Kidney (tissue), 14 donors: ENCODE measurements around the gene TLCD3A. TPM values are rescaled to one million over a fixed set of nuclear protein-coding genes. Genes with fewer than 3 reads are reported as not detected.

Source experiments
- DNase-seq, 5 donors: peaks; one replicate each; pipeline ENCODE4 v3.0.0-alpha.2; 2013 to 2020
- FAIRE-seq: peaks from 2 replicates; lab custom pipeline; 2012; peaks lifted over from hg19 to GRCh38; lab: Jason Lieb, UNC
- H3K27ac ChIP-seq, 2 donors: one replicate each; pipeline ENCODE4 v1.7.0; 2013; ENCODE audit warnings: low read depth in 2 of 2, low read length in 2 of 2, inconsistent platforms in 1 of 2
- H3K27me3 ChIP-seq: one replicate; pipeline ENCODE4 v1.7.1; 2013; ENCODE audit warnings: low read length, inconsistent platforms; ENCODE audit not compliant: control insufficient read depth, insufficient read depth
- H3K36me3 ChIP-seq, 3 donors: one replicate each; pipeline versions ENCODE4 v1.7.0 to v1.7.1; 2013; ENCODE audit warnings: low read length in 3 of 3, control low read depth in 1 of 3, inconsistent platforms in 1 of 3; ENCODE audit not compliant: insufficient read depth in 3 of 3, control insufficient read depth in 2 of 3
- H3K4me1 ChIP-seq, 3 donors: one replicate each; pipeline versions ENCODE4 v1.7.0 to v1.7.1; 2013; ENCODE audit warnings: low read length in 3 of 3, inconsistent platforms in 1 of 3, low read depth in 1 of 3; ENCODE audit not compliant: control insufficient read depth in 2 of 3, insufficient read depth in 2 of 3
- H3K4me3 ChIP-seq, 3 donors: one replicate each; pipeline versions ENCODE4 v1.7.0 to v1.8.1; 2013; ENCODE audit warnings: low read length in 3 of 3, control low read depth in 1 of 3, inconsistent platforms in 1 of 3
- H3K9ac ChIP-seq, 3 donors: one replicate each; pipeline versions ENCODE4 v1.7.0 to v1.7.1; 2013; ENCODE audit warnings: low read length in 3 of 3, control low read depth in 1 of 3, inconsistent platforms in 1 of 3
- H3K9me3 ChIP-seq, 3 donors: one replicate each; pipeline versions ENCODE4 v1.7.0 to v1.7.1; 2013; ENCODE audit warnings: low read length in 3 of 3, control low read depth in 1 of 3, inconsistent platforms in 1 of 3; ENCODE audit not compliant: control insufficient read depth in 2 of 3, insufficient read depth in 1 of 3
- CTCF ChIP-seq: IDR thresholded peaks from 3 replicates; pipeline ENCODE4 v1.5.1; 2012; ENCODE audit warnings: mild to moderate bottlenecking, moderate library complexity, borderline replicate concordance; ENCODE audit not compliant: insufficient read depth; ENCODE audit errors: extremely low read depth
- intact Hi-C: fragments of 100-400 bp; cut with DNase I; formaldehyde crosslinking; loops from one replicate; pipeline ENCODE4 v1.11.1; 2022
- polyA plus RNA-seq: library from polyadenylated mRNA; stranded (reverse); fragments of 350-450 nt; fragmentation: Illumina TruSeq; extraction: RNeasy Lipid Tissue Mini Kit (QIAGEN cat#74804); gene quantifications from one replicate; pipeline ENCODE4 v1.2.3, GENCODE V29; 2014; ENCODE audit warnings: low read depth, low replicate concordance; ENCODE audit not compliant: insufficient read depth
- total RNA-seq: library from RNA; stranded (reverse); fragmentation: NEBNext Ultra II Directional; extraction: Animal tissue kit (Norgen Biotek cat#: 25700); gene quantifications from one replicate; pipeline ENCODE4 v1.2.1, GENCODE V29; 2021
- donor health status: control.
- donor health status: control.
- donor health status: control.
- donor health status: control.
- donor health status: control.
- donor health status: DM: yes; HTN: yes; CAD: no.
- donor health status: Normal renal cell carcinoma (clear cell type).

Gene TLCD3A
- total and polyA plus RNA-seq, 2 donors from 2014 or later = 4.6 to 12.4 TPM

GRCh38 chr17:742147-742793 lies 9.9 kb downstream of the TLCD3A start:
- H3K27me3 ChIP-seq = no peaks in the 10 kb centered on the region
- H3K4me1 ChIP-seq = no peaks in the 10 kb centered on the region
- intact Hi-C loops = no loop called here
- no peak overlapping the region for H3K4me3 ChIP-seq
- H3K9me3 ChIP-seq = no peaks in the 10 kb centered on the region
- no peak for TF ChIP-seq CTCF
- FAIRE-seq = no peak
- no peak overlapping the region for H3K27ac ChIP-seq
- H3K36me3 ChIP-seq = peaks cover 2 to 33% (median 18%) of the 10 kb centered on the region in 3 donors
- no peak for DNase-seq
- no peak overlapping the region for H3K9ac ChIP-seq

GRCh38 chr17:743139-743538 lies 10.7 kb downstream of the TLCD3A start:
- no peaks in the 10 kb centered on the region for H3K9me3 ChIP-seq
- no peaks in the 10 kb centered on the region for H3K4me1 ChIP-seq
- intact Hi-C loops = no loop called here
- FAIRE-seq (no peak), DNase-seq (no peak)
- no peak overlapping the region for H3K9ac ChIP-seq
- TF ChIP-seq CTCF = no peak
- no peak overlapping the region for H3K27ac ChIP-seq
- H3K27me3 ChIP-seq = no peaks in the 10 kb centered on the region
- no peak overlapping the region for H3K4me3 ChIP-seq
- H3K36me3 ChIP-seq = peaks cover 2 to 41% (median 22%) of the 10 kb centered on the region in 3 donors

GRCh38 chr17:744937-745336 lies 12.5 kb downstream of the TLCD3A start:
- H3K9ac ChIP-seq = no peak overlapping the region
- no peak for TF ChIP-seq CTCF
- no peaks in the 10 kb centered on the region for H3K27me3 ChIP-seq
- H3K4me3 ChIP-seq = no peak overlapping the region
- no peaks in the 10 kb centered on the region for H3K4me1 ChIP-seq
- DNase-seq (no peak), FAIRE-seq (no peak)
- no peaks in the 10 kb centered on the region for H3K9me3 ChIP-seq
- peaks cover 2 to 44% (median 22%) of the 10 kb centered on the region in 3 donors for H3K36me3 ChIP-seq
- H3K27ac ChIP-seq = no peak overlapping the region
- intact Hi-C loops = no loop called here

- DNase-seq (no peak), FAIRE-seq (no peak)
- intact Hi-C loops = no loop called here
- H3K9ac ChIP-seq = no peak overlapping the region
- H3K9me3 ChIP-seq = no peaks in the 10 kb centered on the region
- no peak overlapping the region for H3K4me3 ChIP-seq
- H3K27ac ChIP-seq = no peak overlapping the region
- H3K36me3 ChIP-seq = peaks cover 2 to 44% (median 19%) of the 10 kb centered on the region in 3 donors
- H3K27me3 ChIP-seq = no peaks in the 10 kb centered on the region
- H3K4me1 ChIP-seq = no peaks in the 10 kb centered on the region
- TF ChIP-seq CTCF = no peak
Measured at GRCh38 chr17:745406-745805, 13.0 kb downstream of the TLCD3A start.
